ENCODE data around the gene GCNT1. TPM values are rescaled to one million over a fixed set of nuclear protein-coding genes. Genes with fewer than 3 reads are reported as not detected.

GCNT1 gene
- total RNA-seq, result 10 to 100 TPM in 1 of 4 donors, 1 to 10 TPM in 3; 3.7 to 12.1 (median 6.0) TPM

- H3K4me3 ChIP-seq (ENCODE audit: low read depth, poor library complexity, severe bottlenecking), result peak within 1 kb of the TSS; percentile 41
- intact Hi-C loops (cut with DNase I; ENCODE audit: low total_unique reads), result no loop called here
- WGBS, 2 donors, result 2% methylated on average over 41 to 59 of the region's 65 CpGs
- DNase-seq (ENCODE audit: low spot score in 2 of 2), result peak; percentile 70 to 96
- TF ChIP-seq POLR2A (IDR thresholded peaks at IDR 0.05) (no peak), CTCF (IDR thresholded peaks at IDR 0.05) (no peak)
These were observed at the start of gene GCNT1 for GRCh38 chr9:76458903-76459693. Gene GCNT1 (plus strand): TSS chr9:76459182. CDS start chr9:76502382, 43,200 bp downstream.

GRCh38 chr9:76412638-76413037, 46.3 kb upstream of the GCNT1 start:
- no peak for DNase-seq (ENCODE audit: low spot score in 2 of 2)
- intact Hi-C loops (cut with DNase I; ENCODE audit: low total_unique reads), result no loop called here
- TF ChIP-seq CTCF (IDR thresholded peaks at IDR 0.05) (no peak), POLR2A (IDR thresholded peaks at IDR 0.05) (no peak)
- 52 to 54% methylated on average over 2 of the region's 2 CpGs for WGBS, 2 donors
- no peak overlapping the region for H3K4me3 ChIP-seq (ENCODE audit: low read depth, poor library complexity, severe bottlenecking)

GRCh38 chr9:76413658-76414057, 45.3 kb upstream of the GCNT1 start:
- no peak for DNase-seq (ENCODE audit: low spot score in 2 of 2)
- intact Hi-C loops (cut with DNase I; ENCODE audit: low total_unique reads), result no loop called here
- H3K4me3 ChIP-seq (ENCODE audit: low read depth, poor library complexity, severe bottlenecking), result no peak overlapping the region
- TF ChIP-seq POLR2A (IDR thresholded peaks at IDR 0.05) (no peak), CTCF (IDR thresholded peaks at IDR 0.05) (no peak)

GRCh38 chr9:76414661-76415060, 44.3 kb upstream of the GCNT1 start:
- H3K4me3 ChIP-seq (ENCODE audit: low read depth, poor library complexity, severe bottlenecking), result no peak overlapping the region
- TF ChIP-seq CTCF (IDR thresholded peaks at IDR 0.05), result no peak
- no peak for TF ChIP-seq POLR2A (IDR thresholded peaks at IDR 0.05)
- no peak for DNase-seq (ENCODE audit: low spot score in 2 of 2)
- WGBS, 2 donors, result 75 to 76% methylated on average over 4 of the region's 4 CpGs
- intact Hi-C loops (cut with DNase I; ENCODE audit: low total_unique reads), result no loop called here

GRCh38 chr9:76415154-76415553, 43.8 kb upstream of the GCNT1 start:
- no peak for DNase-seq (ENCODE audit: low spot score in 2 of 2)
- no peak for TF ChIP-seq CTCF (IDR thresholded peaks at IDR 0.05)
- TF ChIP-seq POLR2A (IDR thresholded peaks at IDR 0.05), result no peak
- 68 to 95% methylated on average over 2 of the region's 2 CpGs for WGBS, 2 donors
- intact Hi-C loops (cut with DNase I; ENCODE audit: low total_unique reads), result no loop called here
- H3K4me3 ChIP-seq (ENCODE audit: low read depth, poor library complexity, severe bottlenecking), result no peak overlapping the region

GRCh38 chr9:76415731-76416130, 43.3 kb upstream of the GCNT1 start:
- no peak for TF ChIP-seq CTCF (IDR thresholded peaks at IDR 0.05)
- TF ChIP-seq POLR2A (IDR thresholded peaks at IDR 0.05), result no peak
- DNase-seq (ENCODE audit: low spot score in 2 of 2), result no peak
- intact Hi-C loops (cut with DNase I; ENCODE audit: low total_unique reads), result no loop called here
- H3K4me3 ChIP-seq (ENCODE audit: low read depth, poor library complexity, severe bottlenecking), result no peak overlapping the region

Data from lower leg skin (tissue), 4 donors.